Breast epithelium (tissue), 3 donors: ENCODE measurements around the gene ATP8A1.

Experiments used
- CTCF ChIP-seq, 3 donors: fragments of 450-650 bp; IDR thresholded peaks; one replicate each; pipeline ENCODE4 v1.5.1; 2016 to 2017; ENCODE audit warnings: antibody characterized with exemption in 3 of 3, mild to moderate bottlenecking in 3 of 3, moderate library complexity in 3 of 3
- POLR2A ChIP-seq: fragments of 450-650 bp; IDR thresholded peaks from one replicate; pipeline ENCODE4 v1.6.1; 2016; ENCODE audit warnings: antibody characterized with exemption, mild to moderate bottlenecking, moderate library complexity

- TF ChIP-seq CTCF (IDR thresholded peaks at IDR 0.05) (no peak), POLR2A (no peak)
Observed at GRCh38 chr4:42608551-42608950, 48.4 kb downstream of the ATP8A1 start.
